GM18870 (cell line): ENCODE data around the gene UGT1A6.

Experiments used
- ATAC-seq: cut with Tn5 transposase; IDR thresholded peaks from one replicate; pipeline ENCODE4 v1.9.1; 2021; ENCODE audit warnings: moderate library complexity; ENCODE audit not compliant: unreplicated experiment

The UGT1A6 gene

DNA sequence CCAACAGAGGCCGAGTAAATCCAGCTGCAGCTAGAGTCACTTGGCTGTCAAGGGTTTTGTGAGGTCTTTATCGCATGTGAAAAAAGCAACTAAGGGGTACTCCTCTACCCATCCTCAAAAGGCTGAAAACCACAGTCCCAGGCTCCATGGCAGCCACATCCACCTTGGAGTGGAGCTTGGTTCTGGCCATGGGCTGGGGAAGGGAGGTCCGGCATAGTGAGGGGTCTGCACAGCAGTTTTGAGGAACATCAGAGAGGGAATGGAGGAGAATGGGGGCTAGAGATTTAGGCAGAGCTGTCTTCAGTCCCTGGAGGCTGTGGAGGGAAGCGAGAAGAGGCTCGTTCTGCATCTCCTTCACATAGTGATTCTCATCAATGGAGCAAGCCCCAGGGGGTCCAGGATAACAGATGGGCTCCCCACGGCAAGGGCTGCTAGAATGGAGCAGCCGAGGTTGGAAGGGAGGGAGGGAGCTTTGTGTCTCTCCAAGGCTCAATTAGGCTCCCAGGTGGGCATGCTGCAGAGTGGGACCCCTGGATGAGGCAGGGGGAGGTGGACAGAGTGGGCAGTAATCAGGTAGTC lies 106.5 kb downstream of the UGT1A6 start:
- ATAC-seq, result no peak

DNA sequence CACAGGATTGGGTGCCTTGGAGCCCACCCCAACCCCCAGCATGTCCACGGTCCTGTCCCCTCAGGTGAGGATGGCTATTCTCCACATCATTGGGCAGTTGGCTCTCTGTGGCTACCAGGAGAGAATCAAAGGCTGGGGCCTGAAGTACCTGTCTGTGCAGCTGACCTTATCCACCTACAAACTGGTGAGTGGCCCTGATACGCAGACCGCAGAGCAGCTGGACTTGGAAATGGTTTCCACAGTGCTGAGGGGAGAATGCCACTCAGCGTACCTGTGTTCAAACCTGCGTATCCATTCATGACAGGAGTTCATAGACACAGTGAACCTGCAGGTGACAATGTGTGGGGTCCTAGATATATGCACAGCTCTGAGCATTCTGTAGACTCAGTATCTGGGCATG lies 107.0 kb downstream of the UGT1A6 start:
- no peak for ATAC-seq

DNA sequence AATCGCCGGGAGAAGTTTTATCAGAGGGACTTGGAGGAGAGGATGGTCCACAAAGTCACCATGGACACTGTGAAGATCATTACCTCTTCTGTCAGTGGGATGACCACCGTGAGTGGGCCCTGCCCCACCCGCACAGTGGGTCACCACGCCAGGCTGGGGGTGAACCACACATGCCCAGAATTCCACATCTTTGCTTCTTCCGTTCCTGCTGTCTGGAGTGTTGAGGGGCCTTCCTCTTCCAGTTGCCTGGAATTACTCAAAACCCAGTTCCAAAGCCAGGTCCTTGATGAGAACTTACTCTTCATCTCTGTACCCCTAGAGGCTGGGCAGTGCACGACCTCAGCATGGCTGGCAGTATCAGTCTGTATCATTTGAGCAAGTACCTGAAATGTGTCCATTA lies 107.5 kb downstream of the UGT1A6 start:
- ATAC-seq, result no peak

DNA sequence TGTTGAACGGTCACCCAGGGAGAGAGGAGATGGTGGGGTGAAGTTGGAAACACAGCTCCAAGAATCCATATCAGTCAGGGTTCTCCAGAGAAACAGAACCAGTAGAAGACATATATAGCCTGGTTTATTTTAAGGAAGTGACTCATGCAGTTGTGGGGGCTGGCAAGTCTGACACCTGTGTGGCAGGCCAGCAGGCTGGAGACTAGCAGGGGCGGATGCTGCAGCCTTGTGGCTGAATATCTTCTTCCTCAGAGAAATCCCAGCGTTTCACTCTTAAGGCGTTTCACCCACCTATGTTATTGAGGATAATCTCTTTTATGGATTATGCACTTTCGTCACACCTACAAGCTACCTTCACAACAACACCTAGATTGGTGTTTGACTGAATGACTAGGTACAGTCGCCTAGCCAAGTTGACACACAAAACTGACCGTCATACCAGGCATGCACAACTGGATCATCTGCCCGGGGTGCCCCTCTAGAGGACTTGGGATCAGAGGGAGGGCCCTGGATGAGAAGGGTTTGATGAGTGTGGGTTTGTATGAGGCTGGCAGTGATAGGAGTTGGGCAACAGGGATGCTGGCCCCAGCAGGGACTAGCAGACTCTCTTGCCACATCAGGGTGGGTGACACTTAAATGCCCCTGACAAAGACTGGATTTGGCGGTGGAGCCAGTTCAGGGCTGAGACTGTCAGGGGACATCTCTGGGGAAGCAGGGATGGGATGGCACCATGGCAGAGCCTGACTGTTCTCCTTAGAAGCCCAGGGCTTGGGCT lies 108.9 kb downstream of the UGT1A6 start:
- no peak for ATAC-seq

DNA sequence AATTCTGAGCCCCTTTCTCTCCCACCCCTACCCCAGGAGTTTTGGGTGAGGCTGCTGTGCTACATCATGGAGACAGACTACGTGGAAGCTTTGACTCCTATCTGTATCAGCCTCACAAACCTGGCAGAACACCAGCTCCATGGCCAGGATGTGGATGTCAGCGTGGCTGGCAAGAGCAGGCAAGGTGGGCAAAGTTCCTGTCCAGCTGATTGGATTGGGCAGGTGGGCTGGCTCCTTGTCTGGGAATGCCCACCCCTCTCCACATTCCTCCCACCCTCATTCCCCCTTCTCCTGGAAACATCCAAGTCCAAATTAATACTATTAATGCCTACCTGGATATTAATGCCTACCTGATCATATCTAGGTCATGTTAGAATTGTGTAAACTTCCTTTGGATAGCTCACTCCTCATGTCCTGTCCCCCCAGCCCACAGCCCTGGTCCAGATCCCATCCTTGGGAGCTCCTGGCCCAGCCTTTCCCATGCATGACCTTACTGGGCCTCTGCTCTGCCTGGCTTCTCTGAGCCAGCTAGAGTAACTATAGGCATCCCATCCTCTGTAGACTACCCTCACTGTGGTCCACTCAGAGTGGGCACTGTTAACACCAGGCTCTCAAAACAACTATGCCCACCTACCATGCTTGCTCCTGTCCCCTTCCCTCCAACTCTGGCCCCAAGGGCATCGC lies 109.6 kb downstream of the UGT1A6 start:
- no peak for ATAC-seq

DNA sequence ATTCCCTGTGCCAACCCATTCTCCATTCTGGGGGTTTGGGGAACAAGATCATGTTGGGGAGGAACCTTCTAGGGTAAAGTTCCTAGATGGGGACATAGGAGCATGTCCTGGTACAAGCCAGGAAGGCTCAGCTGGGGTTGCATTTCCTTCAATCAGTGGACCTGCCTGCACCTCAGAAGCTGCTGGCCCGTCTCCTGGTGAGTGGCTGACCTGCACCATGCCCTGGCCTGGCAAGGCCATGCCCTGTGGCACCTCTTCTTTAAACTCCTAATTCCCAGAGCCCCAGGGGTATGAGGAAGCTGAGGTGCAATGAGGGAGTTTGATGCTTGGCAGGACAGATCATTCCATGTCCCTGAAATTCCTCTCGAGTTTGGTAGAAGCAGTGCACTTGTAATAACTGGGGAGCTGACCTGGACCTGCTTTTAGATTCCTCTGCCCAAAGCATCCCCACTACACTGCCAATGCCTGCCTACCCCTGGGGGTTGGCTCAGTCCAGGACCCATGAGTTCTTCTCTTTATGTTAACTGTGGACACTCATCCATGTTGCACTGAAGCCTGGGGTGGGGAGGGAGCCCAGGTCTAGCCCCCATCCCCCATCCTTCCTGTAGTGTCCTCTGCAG lies 110.7 kb downstream of the UGT1A6 start:
- ATAC-seq, result no peak

DNA sequence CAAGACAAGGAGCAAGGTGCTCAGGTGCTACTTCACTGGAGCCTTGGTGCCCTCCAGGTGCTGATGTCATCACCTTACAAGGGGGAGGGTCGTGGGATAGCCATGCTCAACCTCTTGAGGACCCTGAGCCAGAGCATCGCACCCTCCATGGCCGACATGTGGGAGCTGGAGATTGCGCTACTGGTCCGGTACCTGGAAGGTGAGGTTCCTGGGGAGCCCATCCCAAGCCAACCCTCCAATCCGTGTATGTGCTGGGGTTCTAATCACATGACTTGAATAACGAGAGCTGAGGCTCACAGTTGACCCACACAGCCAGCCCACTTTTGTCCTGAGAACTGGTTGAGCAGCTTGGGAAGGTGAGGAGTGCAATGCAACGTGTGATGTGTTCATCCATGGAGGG lies 111.3 kb downstream of the UGT1A6 start:
- no peak for ATAC-seq

DNA sequence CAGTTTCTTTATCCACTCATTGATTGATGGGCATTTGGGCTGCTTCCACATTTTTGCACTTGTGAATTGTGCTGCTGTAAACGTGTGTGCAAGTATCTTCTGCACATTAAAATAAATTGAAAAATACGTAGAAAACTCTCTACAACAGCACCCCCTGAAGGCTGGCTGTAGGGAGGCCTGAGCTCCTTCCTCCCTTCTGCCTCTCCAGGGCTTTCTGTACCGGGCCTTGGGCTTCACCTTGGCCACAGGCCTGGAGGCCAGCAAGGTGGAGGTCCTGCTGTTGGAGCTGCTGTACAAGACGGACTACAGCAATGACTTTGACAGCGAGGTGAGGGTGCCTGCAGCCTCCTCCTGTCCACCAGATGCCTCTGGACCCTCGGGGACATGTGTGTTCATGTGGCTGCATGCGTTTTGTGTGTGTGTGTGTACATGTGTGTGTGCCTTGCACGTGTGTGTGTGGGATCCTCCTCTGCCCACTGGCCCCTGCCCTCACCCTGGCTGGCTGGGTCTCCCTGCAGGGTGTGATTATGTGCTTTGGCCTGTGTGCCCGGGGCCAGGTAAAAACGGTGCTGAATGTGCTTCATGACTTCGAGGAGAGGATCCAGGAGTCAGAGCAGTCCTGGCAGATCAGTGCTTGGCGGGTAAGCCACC lies 114.7 kb downstream of the UGT1A6 start:
- no peak for ATAC-seq

DNA sequence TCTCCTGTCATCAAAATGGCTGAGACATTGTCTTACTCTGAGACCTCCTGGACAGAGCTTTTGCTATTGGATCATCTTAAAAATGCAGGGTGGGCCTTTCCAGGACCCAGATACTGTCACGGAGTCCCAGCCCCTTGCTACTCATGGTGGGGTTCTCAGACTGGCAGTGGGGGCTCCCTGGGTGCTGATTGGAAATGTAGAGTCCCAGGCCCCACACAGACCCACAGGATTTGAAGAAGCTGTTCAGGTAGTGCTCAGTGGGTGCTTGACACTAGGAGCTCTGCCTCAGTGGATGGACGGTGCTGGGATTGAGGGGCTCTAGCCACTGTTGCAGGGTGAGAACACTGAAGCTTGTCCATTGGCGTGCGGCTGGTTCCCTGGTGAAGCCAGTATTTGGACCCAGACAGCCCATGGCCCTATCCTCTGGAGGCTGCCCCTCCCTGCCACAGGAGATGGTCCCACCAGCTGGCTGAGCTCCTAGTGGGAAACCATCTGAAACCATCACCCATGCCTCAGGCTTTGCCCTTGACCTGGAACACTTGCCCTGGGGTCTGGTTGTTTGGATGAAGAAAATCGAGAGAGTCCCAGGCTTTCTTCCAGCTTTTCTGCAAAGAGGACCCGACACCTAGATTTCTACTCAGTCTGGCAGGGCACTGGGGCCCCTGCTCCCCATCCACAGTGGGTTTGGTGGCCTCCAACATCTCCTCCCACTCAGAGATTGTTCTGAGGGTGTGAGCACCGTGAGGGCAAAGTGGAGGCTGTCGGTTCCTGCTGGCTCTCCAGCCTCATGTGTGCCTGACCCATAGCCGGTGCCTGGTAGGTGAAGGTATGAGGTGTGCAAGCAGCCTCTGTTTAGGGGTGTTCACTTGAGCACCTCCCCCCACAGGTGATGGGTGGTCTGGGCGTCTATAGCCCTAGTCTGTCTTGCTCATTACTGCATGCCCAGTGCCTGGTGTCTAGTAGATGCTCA lies 115.6 kb downstream of the UGT1A6 start:
- ATAC-seq, result no peak

DNA sequence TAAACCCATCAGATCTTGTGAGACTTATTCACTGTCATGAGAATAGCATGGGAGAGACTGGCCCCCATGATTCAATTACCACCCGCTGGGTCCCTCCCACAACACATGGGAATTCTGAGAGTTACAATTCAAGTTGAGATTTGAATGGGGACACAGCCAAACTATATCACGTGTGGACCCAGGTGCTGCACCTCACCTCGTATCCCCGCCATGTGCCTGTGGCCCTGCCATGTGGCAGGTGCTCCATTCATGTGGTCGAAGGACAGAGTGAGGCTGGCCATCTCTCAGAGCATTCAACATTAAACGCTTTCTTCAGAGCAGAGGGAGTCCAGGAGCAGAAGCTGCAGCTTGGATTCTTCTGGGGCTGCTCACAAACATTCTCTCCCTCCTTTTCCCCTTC lies 117.7 kb downstream of the UGT1A6 start:
- no peak for ATAC-seq

DNA sequence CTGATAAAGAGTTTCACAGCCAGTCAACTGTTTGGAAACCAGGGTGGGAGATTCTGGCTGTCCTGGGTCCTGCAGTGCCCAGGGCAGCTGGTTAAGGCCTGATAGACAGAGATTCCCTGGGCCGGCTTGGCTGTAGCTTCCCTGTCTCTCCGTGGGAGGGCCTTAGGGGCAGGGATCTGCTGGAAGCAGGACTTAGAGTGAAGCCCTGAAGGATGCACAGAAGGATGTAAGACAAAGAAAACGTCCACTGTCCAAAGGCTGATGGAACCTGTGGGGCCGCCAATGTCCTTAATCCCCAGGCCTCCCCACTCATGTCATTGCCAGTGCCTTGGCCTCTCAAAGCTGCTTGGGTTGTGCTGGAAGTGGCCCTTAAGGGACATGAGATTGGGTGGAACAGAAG lies 118.4 kb downstream of the UGT1A6 start:
- no peak for ATAC-seq

DNA sequence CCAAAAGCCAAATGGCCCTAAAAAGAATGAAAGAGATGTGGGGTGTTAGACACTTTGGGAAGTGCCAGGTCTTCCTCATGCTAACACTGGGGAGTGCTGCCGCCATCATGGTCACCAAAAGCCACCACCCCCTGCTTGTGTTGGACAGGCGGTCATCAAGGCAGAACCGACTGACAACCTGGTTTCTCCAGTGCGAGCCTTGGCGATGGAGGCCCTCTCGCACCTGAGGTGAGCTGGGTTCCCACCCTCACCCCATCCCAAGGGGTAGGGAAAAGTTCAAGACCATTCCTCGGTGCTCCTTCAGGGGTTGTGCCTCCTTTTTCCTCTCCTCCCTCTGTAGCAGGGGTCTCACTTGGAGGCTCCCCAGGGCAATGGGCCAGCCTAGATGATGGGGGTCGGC lies 119.0 kb downstream of the UGT1A6 start:
- no peak for ATAC-seq

DNA sequence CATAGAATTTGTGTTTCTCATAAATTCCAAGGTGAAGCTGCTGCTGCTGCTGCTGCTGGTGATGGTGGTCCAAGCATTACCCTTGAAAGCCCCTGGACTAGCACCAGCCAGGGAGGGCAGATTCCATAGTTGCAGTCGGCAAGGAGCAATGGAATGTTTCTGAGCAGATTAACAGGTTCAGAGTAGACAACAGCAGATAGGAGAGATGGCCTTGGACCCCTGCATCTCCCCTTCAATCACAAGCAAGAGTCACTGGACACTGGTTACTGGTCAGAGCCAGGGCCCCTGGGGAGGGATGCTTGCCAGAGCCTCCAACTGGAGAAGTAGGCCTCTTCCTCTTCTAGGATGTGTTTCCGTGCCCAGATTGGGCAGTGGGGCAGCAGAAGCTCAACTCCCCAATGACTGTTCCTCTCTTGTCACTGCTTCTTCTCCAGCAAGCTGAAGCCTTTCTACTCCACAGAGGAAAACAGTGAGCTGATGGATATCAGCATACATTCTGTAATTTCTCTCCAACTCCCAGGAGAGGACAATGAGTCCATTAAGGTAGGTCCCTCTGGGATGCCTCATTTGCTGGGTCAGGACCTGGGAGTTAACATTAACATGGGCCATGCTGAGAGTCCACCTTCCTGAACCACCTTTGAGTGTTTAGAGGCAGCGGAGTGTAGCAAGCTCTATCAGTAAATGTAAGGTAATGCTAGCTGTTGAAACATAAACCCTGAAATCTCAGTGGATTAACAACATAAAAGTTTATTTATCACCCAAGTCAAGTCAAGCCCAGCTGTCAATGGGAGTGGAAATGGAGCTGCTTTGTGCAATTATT lies 120.8 kb downstream of the UGT1A6 start:
- ATAC-seq, result no peak

DNA sequence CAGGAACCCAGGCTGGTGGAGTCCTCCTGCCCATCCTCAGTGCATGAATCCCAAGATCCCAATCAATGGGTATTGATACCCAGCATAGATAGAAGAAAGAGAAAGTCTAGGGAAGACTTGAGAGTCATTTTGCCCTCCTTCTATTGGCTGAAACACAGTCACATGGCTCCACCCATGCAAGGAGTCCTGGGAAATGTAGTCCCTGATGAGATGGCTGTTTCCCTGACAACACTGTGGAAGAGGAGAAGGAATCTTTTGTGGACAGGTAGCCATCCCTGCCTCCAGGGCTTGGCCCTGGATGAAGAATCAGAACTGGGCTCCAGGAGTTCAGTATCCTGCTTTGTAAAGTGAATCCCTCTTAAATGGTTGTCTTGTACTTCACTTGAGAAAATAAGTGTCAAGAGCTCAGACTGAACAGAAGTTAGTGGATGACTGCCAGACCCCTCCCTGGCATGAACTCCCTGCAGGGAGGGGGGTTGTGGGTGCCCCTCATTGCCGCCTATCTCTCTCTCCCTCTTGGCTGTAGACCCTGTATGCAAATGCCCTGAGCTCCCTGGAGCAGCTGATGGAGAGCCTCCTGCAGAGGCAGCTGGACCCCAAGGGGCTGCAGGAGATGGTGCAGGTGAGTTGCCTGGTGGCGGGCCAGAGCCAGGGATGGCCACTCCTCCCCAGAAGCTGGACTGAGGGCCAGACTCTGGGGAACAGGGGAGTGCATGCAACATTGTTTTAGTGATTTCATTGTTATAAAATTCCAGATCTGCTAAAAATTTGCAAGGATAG lies 121.6 kb downstream of the UGT1A6 start:
- ATAC-seq, result no peak

DNA sequence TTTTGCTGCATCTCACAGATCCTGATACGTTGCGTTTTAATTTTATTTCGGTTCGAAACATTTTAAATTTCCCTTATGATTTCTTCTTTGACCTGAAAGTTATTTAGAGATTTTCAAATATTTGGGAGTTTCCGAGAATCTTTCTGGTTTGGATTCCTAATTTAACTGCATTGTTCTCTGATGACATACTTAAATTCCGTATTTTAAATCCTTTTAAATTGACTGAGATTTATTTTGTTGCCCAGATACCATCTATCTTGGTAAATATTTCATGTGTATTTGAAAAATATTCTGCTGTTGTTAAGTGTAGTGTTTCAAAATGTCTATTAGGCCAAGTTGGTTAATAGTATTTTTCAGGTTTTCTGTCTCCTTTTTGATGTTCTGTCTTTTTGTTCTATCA lies 123.2 kb downstream of the UGT1A6 start:
- ATAC-seq, result no peak

DNA sequence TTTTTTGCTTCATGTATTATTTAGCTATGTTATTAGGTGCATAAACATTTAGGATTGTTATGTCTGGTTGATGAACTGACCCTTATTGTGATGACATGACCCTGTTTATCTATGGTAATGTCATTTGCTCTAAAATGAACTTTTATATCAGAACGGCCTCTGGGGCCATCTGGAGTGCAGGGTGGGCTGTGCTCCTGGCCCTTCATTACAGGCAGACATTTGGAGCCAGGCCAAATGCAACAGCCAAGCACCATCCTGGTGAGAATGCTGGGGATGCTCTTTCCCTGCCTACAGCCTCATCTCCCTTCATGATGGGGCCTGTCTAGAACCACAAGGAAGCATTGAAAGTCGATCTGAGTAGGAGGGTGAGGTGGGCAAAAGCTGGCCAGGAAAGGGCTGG lies 123.6 kb downstream of the UGT1A6 start:
- no peak for ATAC-seq

DNA sequence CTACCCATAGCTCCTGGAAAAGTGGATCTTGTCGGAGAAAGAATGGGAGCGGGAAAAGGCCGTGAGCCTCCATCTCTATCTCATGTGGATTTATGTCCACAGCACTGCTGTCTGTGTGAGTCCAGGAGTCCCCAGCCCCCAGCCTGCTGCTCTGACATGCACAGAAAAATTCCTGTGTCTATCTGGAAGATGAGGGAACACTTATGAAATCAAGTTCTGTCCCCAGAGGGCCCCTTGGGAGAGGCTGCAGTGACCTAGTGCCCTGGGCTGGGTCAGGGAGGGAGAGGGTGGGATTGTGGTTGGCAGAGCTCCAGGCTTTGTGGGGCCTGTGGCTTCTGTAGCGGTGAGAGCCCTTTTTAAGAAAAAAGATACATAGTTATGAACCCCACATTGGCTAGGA lies 124.1 kb downstream of the UGT1A6 start:
- ATAC-seq, result no peak

DNA sequence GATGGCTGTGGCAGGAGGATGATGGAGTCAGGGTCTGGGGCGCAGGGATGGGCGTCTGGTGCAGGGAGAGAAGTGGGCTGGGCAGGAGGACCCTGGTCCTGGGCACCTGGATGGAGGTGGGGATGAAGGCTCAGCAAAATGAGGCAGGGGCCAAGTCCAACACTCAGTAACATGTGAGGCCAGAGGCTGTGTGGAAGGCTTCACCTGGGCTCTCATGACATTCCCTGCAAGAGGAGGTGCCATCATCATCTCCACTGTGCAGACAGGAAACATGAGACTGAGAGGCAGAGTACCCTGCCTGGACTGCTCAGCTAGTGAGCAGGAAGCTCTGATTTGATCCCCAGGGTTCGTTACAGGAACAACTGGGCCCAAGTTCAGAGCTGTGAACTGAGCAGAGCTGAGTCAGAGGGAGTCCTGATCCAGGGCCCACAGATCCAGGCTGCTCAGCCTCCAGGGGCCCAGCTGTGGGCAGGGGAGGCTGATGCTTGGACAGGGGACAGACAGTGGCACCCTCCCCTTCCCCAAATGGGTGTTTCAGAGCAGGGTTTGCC lies 124.7 kb downstream of the UGT1A6 start:
- no peak for ATAC-seq
